Measurements from ENCODE around the gene SLIT1.

DNA sequence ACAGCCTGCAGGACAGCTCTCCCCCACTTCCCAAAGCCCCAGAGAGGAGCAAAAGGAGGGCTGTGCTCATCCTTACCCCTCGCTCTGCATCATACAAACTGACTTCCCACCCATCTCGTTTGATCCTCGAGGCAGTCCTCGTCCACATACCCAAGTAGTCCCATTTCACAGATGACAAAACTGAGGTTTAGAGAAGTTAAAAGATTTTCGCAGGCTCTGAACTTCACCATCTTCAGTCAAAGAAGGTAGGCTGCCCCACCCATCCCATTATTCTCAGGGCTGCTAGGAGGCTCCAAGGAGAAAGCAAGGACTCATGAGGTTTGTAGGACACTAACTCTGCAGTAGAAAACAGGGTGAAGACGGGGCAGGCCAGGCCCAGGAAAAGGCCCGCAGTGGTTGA is 147.1 kb downstream of the SLIT1 start:
- no peak for TF ChIP-seq SP1 (IDR thresholded peaks at IDR 0.05)
- TF ChIP-seq ELF4 (IDR thresholded peaks at IDR 0.05) = no peak
- TF ChIP-seq FOXK2 (IDR thresholded peaks at IDR 0.05) = no peak
- no peak for TF ChIP-seq NFRKB (IDR thresholded peaks at IDR 0.05)
- TF ChIP-seq ARNT (IDR thresholded peaks at IDR 0.05) = no peak
- TF ChIP-seq FOXM1 (IDR thresholded peaks at IDR 0.05; ENCODE audit: borderline replicate concordance) = no peak
- TF ChIP-seq SUZ12 (IDR thresholded peaks at IDR 0.05) = no peak
- no peak for TF ChIP-seq BHLHE40 (IDR thresholded peaks at IDR 0.05; ENCODE audit: borderline replicate concordance)
- no peak for TF ChIP-seq FOXA1 (IDR thresholded peaks at IDR 0.05)
- no peak for TF ChIP-seq CTBP1 (IDR thresholded peaks at IDR 0.05; ENCODE audit: borderline replicate concordance)
- no peak for TF ChIP-seq HDGF (IDR thresholded peaks at IDR 0.05; ENCODE audit: borderline replicate concordance)
